ENCODE measurements around the gene PLN.

GRCh38 chr6:118504611-118505010 is 43.5 kb upstream of the PLN start:
- TF ChIP-seq CTCF (IDR thresholded peaks at IDR 0.05) = no peak
- TF ChIP-seq EP300 (IDR thresholded peaks at IDR 0.05) = no peak
- no peak for TF ChIP-seq POLR2A (IDR thresholded peaks at IDR 0.05)

All from ovary (tissue), 3 donors.